GM12878 (cell line): Measurements from ENCODE around the gene KHDC1. TPM values are rescaled to one million over a fixed set of nuclear protein-coding genes. Genes with fewer than 3 reads are reported as not detected.

Experiments used
- ATAC-seq: fragments of 200-7000 bp; cut with Tn5 transposase; 3 replicates; pipeline ENCODE4 v1.9.1; 2020; ENCODE audit warnings: mild to moderate bottlenecking, moderate library complexity
- BruUV-seq: library from RNA; stranded (reverse); fragments of 400-500 nt; replicated peaks from 2 replicates; lab custom pipeline; 2021; lab: Mats Ljungman, UMichigan
- CTCF ChIA-PET: fragments of 300-600 bp; sonication (Branson Sonifier 250); formaldehyde crosslinking; extraction: SDS; loops from one replicate; lab custom pipeline; 2021; ENCODE audit warnings: inconsistent platforms; lab: Yijun Ruan, JAX
- POLR2A ChIA-PET: fragments of 350-600 bp; formaldehyde crosslinking; extraction: SDS; loops from one replicate; lab custom pipeline; 2021; ENCODE audit warnings: inconsistent platforms; lab: Charles Lee
- RAD21 ChIA-PET: fragments of 300-600 bp; sonication (Branson Sonifier 250); formaldehyde crosslinking; loops from one replicate; lab custom pipeline; 2023; ENCODE audit warnings: antibody characterized with exemption; ENCODE audit not compliant: unreplicated experiment; lab: Charles Lee
- SMC1A ChIA-PET: fragments of 300-600 bp; sonication (Branson Sonifier 250); formaldehyde crosslinking; loops from one replicate; lab custom pipeline; 2023; ENCODE audit not compliant: unreplicated experiment, uncharacterized antibody; lab: Charles Lee
- DNase-seq: peaks from one replicate; pipeline ENCODE4 v3.0.0-alpha.2; 2011; ENCODE audit warnings: low read depth, low spot score
- FAIRE-seq: peaks from 3 replicates; lab custom pipeline; 2011; peaks lifted over from hg19 to GRCh38; lab: Jason Lieb, UNC
- H2AFZ ChIP-seq: 2 replicates; pipeline ENCODE4 v1.6.0; 2011; ENCODE audit warnings: low read depth, low read length, control low read depth; ENCODE audit not compliant: control insufficient read depth
- H3K27ac ChIP-seq: 2 replicates; pipeline ENCODE4 v1.5.1; 2011; ENCODE audit warnings: control low read depth; ENCODE audit not compliant: control insufficient read depth, insufficient read depth
- H3K27me3 ChIP-seq, 2 experiments: replicated peaks in 1 of 2; 2 replicates each; pipeline versions ENCODE4 v1.6.0 to v1.6.1; 2011; ENCODE audit warnings: low read length in 1 of 2; ENCODE audit not compliant: control insufficient read depth in 2 of 2, insufficient read depth in 2 of 2
- H3K36me3 ChIP-seq, 2 experiments: 2 replicates each; pipeline ENCODE4 v1.5.1; 2011; ENCODE audit warnings: low read length in 1 of 2; ENCODE audit not compliant: control insufficient read depth in 2 of 2, insufficient read depth in 2 of 2
- H3K4me1 ChIP-seq: 2 replicates; pipeline ENCODE4 v1.6.1; 2011; ENCODE audit warnings: mild to moderate bottlenecking, low read length, moderate library complexity, mixed read lengths; ENCODE audit not compliant: control insufficient read depth, insufficient read depth
- H3K4me2 ChIP-seq: 2 replicates; pipeline ENCODE4 v1.6.0; 2011; ENCODE audit warnings: control low read depth; ENCODE audit not compliant: control insufficient read depth, insufficient read depth
- H3K4me3 ChIP-seq: fragments of 200-600 bp; sonication (generic); 2 replicates; pipeline ENCODE4 v1.5.1; 2016
- H3K79me2 ChIP-seq: 2 replicates; pipeline ENCODE4 v1.6.0; 2011; ENCODE audit warnings: low read length; ENCODE audit not compliant: control insufficient read depth, insufficient read depth
- H3K9ac ChIP-seq: 2 replicates; pipeline ENCODE4 v1.8.0; 2011; ENCODE audit warnings: low read length, control low read depth, mixed read lengths; ENCODE audit not compliant: control insufficient read depth, insufficient read depth
- H3K9me3 ChIP-seq: replicated peaks from 3 replicates; pipeline ENCODE4 v1.5.1; 2011; ENCODE audit warnings: mild to moderate bottlenecking, low read length; ENCODE audit not compliant: control insufficient read depth, insufficient read depth
- H4K20me1 ChIP-seq: 2 replicates; pipeline ENCODE4 v1.6.0; 2011; ENCODE audit not compliant: control insufficient read depth, insufficient read depth
- BRCA1 ChIP-seq: IDR thresholded peaks from 2 replicates; pipeline ENCODE4 v1.6.1; 2011; ENCODE audit warnings: low read depth, low read length, improper control_type of control experiment
- CEBPB ChIP-seq, 2 experiments: fragments of 150-350 bp in 1 of 2; IDR thresholded peaks; 2 replicates each; pipeline ENCODE4 v1.6.1; 2012 to 2014; ENCODE audit warnings: low read depth in 2 of 2, low read length in 2 of 2, borderline replicate concordance in 1 of 2, inconsistent platforms in 1 of 2
- SRF ChIP-seq, 2 experiments: IDR thresholded peaks; 2 replicates each; pipeline ENCODE4 v1.6.1; 2011; ENCODE audit warnings: low read depth in 2 of 2, low read length in 2 of 2, mild to moderate bottlenecking in 1 of 2, moderate library complexity in 1 of 2
- WGBS: methylation state at CpG from one replicate; pipeline ENCODE4 v1.1.6; 2016; ENCODE audit warnings: low lambda C conversion rate; ENCODE audit not compliant: insufficient replicate concordance, insufficient coverage; ENCODE audit errors: missing lambda C conversion rate; 5-methylcytosine and 5-hydroxymethylcytosine counted together
- in situ Hi-C: fragments of 300-500 bp; cut with MboI; formaldehyde crosslinking; loops from 9 replicates; pipeline ENCODE4 v1.14.3; 2018; ENCODE audit warnings: mixed read lengths
- intact Hi-C: fragments of 100-400 bp; cut with micrococcal nuclease; formaldehyde crosslinking; loops from one replicate; pipeline ENCODE4 v1.14.2; 2022; ENCODE audit not compliant: unreplicated experiment
- polyA plus RNA-seq, 11 experiments: library from polyadenylated mRNA; depleted of rRNA in 4 of 11; unstranded in 6 of 11; stranded (reverse) in 5 of 11; fragments of >200 nt; fragmentation: Nextera tagmentation in 4 of 11; fragmentation: Illumina TruSeq in 1 of 11; extraction: Ambion mirVana in 4 of 11; extraction: Trizol in 1 of 11; gene quantifications; 1 replicate in 1 of 11; 2 replicates in 10 of 11; pipeline versions ENCODE4 v1.2.1 to v1.2.3, GENCODE V29; 2011 to 2016; ENCODE audit warnings: inconsistent platforms in 2 of 11, missing spikeins in 2 of 11, low read depth in 1 of 11
- total RNA-seq, 4 experiments: library from RNA; depleted of rRNA in 3 of 4; stranded (reverse); fragments of >200 nt in 3 of 4; fragmentation: Illumina TruSeq in 1 of 4; extraction: Trizol in 1 of 4; gene quantifications; 2 replicates each; pipeline versions ENCODE4 v1.2.1 to v1.2.3, GENCODE V29; 2013 to 2021
- TF ChIP-seq, protein P1 (sequence below): fragments of 450-650 bp; IDR thresholded peaks from 2 replicates; pipeline ENCODE4 v1.6.1; 2017; ENCODE audit warnings: mild to moderate bottlenecking, moderate library complexity

KHDC1 gene
- total and polyA plus RNA-seq, 10 of the 15 experiments (the other 5 are each of a cell fraction or from before 2014, with no cell fraction given): 3.3 to 8.7 (median 6.3) TPM

- TF ChIP-seq, protein P1, sequence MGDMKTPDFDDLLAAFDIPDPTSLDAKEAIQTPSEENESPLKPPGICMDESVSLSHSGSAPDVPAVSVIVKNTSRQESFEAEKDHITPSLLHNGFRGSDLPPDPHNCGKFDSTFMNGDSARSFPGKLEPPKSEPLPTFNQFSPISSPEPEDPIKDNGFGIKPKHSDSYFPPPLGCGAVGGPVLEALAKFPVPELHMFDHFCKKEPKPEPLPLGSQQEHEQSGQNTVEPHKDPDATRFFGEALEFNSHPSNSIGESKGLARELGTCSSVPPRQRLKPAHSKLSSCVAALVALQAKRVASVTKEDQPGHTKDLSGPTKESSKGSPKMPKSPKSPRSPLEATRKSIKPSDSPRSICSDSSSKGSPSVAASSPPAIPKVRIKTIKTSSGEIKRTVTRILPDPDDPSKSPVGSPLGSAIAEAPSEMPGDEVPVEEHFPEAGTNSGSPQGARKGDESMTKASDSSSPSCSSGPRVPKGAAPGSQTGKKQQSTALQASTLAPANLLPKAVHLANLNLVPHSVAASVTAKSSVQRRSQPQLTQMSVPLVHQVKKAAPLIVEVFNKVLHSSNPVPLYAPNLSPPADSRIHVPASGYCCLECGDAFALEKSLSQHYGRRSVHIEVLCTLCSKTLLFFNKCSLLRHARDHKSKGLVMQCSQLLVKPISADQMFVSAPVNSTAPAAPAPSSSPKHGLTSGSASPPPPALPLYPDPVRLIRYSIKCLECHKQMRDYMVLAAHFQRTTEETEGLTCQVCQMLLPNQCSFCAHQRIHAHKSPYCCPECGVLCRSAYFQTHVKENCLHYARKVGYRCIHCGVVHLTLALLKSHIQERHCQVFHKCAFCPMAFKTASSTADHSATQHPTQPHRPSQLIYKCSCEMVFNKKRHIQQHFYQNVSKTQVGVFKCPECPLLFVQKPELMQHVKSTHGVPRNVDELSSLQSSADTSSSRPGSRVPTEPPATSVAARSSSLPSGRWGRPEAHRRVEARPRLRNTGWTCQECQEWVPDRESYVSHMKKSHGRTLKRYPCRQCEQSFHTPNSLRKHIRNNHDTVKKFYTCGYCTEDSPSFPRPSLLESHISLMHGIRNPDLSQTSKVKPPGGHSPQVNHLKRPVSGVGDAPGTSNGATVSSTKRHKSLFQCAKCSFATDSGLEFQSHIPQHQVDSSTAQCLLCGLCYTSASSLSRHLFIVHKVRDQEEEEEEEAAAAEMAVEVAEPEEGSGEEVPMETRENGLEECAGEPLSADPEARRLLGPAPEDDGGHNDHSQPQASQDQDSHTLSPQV: no peak
Measured at GRCh38 chr6:73200735-73201134, 62.3 kb downstream of the KHDC1 start (continued).

DNA sequence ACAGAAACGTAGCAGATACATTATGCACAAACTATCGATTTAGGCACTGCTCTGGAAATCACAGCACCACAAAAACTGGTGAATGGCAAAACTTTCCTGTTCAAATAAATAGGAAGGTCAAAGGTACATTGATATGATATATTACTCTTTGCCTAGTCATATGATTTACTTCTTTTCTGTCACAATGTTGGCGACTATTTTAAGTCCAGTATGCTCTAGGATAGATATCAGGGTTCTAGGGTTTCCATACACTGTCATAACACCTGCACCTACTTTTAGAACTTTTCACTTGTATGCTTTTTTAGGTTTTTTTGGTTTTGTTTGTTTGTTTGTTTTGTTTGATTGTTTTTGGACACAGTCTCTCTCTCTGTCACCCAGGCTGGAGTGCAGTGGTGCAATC is 62.7 kb downstream of the KHDC1 start:
- H3K36me3 ChIP-seq: no peaks in the 10 kb centered on the region
- POLR2A ChIA-PET: no interaction called here
- no peaks in the 10 kb centered on the region for H3K79me2 ChIP-seq
- RAD21 ChIA-PET: no interaction called here
- BruUV-seq: no TSS peak
- TF ChIP-seq SRF (IDR thresholded peaks at IDR 0.05; ENCODE audit: low read depth in 2 of 2, low read length in 2 of 2) (no peak), BRCA1 (no peak), CEBPB (IDR thresholded peaks at IDR 0.05; ENCODE audit: borderline replicate concordance in 1 of 2, low read depth in 2 of 2, low read length in 2 of 2) (no peak)
- DNase-seq: no peak
- WGBS: 81% methylated on average over 3 of the region's 3 CpGs
- no peak overlapping the region for H2AFZ ChIP-seq
- in situ Hi-C loops: no loop called here
- H3K4me2 ChIP-seq: no peak overlapping the region
- ATAC-seq: no peak
- no peak overlapping the region for H3K9ac ChIP-seq
- H3K4me1 ChIP-seq: no peaks in the 10 kb centered on the region
- CTCF ChIA-PET: no interaction called here
- H3K27me3 ChIP-seq: no peaks in the 10 kb centered on the region
- intact Hi-C loops: no loop called here
- no peaks in the 10 kb centered on the region; the same call in 1 of the 2 replicates for H4K20me1 ChIP-seq
- H3K27ac ChIP-seq: no peak overlapping the region
- FAIRE-seq: no peak
- H3K9me3 ChIP-seq: no peaks in the 10 kb centered on the region
- H3K4me3 ChIP-seq: no peak overlapping the region
- SMC1A ChIA-PET: no interaction called here
